ENCODE measurements around the gene DDOST. TPM values are rescaled to one million over a fixed set of nuclear protein-coding genes. Genes with fewer than 3 reads are reported as not detected.

Gene DDOST
- total RNA-seq, 1 experiment from 2014 or later = 276 TPM

Other genes with a start within 250 kb of the DDOST start
- 13.9 and 17.0 TPM in 2 replicates for gene CAMK2N1, start 175.2 kb downstream of the DDOST start, total RNA-seq (2014; rRNA removed; shearing (Covaris generic))
- 17.3 and 19.1 TPM in 2 replicates for gene MUL1, start 153.2 kb downstream of the DDOST start, total RNA-seq (2014; rRNA removed; shearing (Covaris generic))
- not detected in 2 replicates for gene FAM43B, start 108.8 kb downstream of the DDOST start, total RNA-seq (2014; rRNA removed; shearing (Covaris generic))
- 1.7 and 3.2 TPM in 2 replicates for gene CDA, start 72.3 kb downstream of the DDOST start, total RNA-seq (2014; rRNA removed; shearing (Covaris generic))
- gene PINK1, start 27.9 kb downstream of the DDOST start, total RNA-seq (2014; rRNA removed; shearing (Covaris generic)) = 21.2 and 22.3 TPM in 2 replicates
- not detected in 2 replicates for gene KIF17, start 56.6 kb upstream of the DDOST start, total RNA-seq (2014; rRNA removed; shearing (Covaris generic))
- 0.55 and 3.6 TPM in 2 replicates for gene SH2D5, start 71.3 kb upstream of the DDOST start, total RNA-seq (2014; rRNA removed; shearing (Covaris generic))
- gene HP1BP3, start 125.9 kb upstream of the DDOST start, total RNA-seq (2014; rRNA removed; shearing (Covaris generic)) = 199 and 207 TPM in 2 replicates

Measured in HT-29 (cell line).